ENCODE results near the gene AFAP1L2.

DNA sequence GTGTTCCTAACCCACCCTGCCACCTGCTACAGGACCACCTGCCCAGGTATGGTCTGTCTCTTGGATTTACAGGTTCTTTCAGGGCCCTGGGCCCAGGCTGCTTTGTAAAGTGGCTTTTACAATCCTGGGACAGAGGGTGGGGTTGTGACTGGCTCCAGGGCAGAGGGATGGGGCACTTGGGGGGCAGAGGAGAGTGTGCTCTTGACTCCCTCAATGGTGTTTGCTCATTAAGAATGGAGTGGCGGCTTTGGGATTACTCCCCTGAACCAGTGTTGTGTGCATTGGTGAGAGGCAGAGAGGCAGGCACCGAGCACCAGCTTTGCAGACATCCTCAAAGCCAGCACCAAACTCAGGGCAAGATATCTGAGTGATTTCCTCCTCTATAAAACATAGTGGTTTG is 121.8 kb downstream of the AFAP1L2 start:
- TF ChIP-seq POLR2A (IDR thresholded peaks at IDR 0.05): no peak
- TF ChIP-seq, protein P1, sequence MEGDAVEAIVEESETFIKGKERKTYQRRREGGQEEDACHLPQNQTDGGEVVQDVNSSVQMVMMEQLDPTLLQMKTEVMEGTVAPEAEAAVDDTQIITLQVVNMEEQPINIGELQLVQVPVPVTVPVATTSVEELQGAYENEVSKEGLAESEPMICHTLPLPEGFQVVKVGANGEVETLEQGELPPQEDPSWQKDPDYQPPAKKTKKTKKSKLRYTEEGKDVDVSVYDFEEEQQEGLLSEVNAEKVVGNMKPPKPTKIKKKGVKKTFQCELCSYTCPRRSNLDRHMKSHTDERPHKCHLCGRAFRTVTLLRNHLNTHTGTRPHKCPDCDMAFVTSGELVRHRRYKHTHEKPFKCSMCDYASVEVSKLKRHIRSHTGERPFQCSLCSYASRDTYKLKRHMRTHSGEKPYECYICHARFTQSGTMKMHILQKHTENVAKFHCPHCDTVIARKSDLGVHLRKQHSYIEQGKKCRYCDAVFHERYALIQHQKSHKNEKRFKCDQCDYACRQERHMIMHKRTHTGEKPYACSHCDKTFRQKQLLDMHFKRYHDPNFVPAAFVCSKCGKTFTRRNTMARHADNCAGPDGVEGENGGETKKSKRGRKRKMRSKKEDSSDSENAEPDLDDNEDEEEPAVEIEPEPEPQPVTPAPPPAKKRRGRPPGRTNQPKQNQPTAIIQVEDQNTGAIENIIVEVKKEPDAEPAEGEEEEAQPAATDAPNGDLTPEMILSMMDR (IDR thresholded peaks at IDR 0.05): no peak

All from body of pancreas (tissue), 4 donors.